COLO668 (cell line): Measurements from ENCODE around the gene ATP6V0C.

Experiments
- DNase-seq: peaks from one replicate; lab custom pipeline; 2025; ENCODE audit not compliant: unreplicated experiment; lab: John Stamatoyannopoulos, UW

The ATP6V0C gene

GRCh38 chr16:2490190-2491105, 23.3 kb upstream of the ATP6V0C start:
- DNase-seq, result peak; percentile 81

GRCh38 chr16:2492292-2492691, 21.5 kb upstream of the ATP6V0C start:
- no peak for DNase-seq

- no peak for DNase-seq
These were observed 20.1 kb upstream of the ATP6V0C start for GRCh38 chr16:2493605-2494004.

- DNase-seq, result no peak
These were observed 19.1 kb upstream of the ATP6V0C start for GRCh38 chr16:2494616-2495015.

- no peak for DNase-seq
These were observed 18.7 kb upstream of the ATP6V0C start for GRCh38 chr16:2495041-2495440.

- DNase-seq, result no peak
These were observed 17.3 kb upstream of the ATP6V0C start for GRCh38 chr16:2496223-2497115.

GRCh38 chr16:2497116-2497630, 16.6 kb upstream of the ATP6V0C start:
- no peak for DNase-seq

GRCh38 chr16:2497695-2498484, 15.9 kb upstream of the ATP6V0C start:
- no peak for DNase-seq

GRCh38 chr16:2498531-2499253, 15.1 kb upstream of the ATP6V0C start:
- no peak for DNase-seq

- no peak for DNase-seq
These were observed 14.3 kb upstream of the ATP6V0C start for GRCh38 chr16:2499454-2499853.

GRCh38 chr16:2499890-2500429, 13.8 kb upstream of the ATP6V0C start:
- no peak for DNase-seq

- DNase-seq, result no peak
These were observed 13.3 kb upstream of the ATP6V0C start for GRCh38 chr16:2500430-2500917.

GRCh38 chr16:2500918-2501750, 12.6 kb upstream of the ATP6V0C start:
- DNase-seq, result peak; percentile 76

- no peak for DNase-seq
These were observed 11.5 kb upstream of the ATP6V0C start for GRCh38 chr16:2501946-2502895.

- no peak for DNase-seq
These were observed 8.1 kb upstream of the ATP6V0C start for GRCh38 chr16:2505695-2506094.

GRCh38 chr16:2507052-2507659, 6.6 kb upstream of the ATP6V0C start:
- DNase-seq, result no peak

GRCh38 chr16:2507665-2508064, 6.1 kb upstream of the ATP6V0C start:
- DNase-seq, result no peak
